ENCODE results near the gene SEPHS1. TPM values are rescaled to one million over a fixed set of nuclear protein-coding genes. Genes with fewer than 3 reads are reported as not detected.
"Not testable (repeated sequence)": the region's sequence is repeated elsewhere in the genome, so short reads cannot be mapped to it uniquely, and the experiment has no call there.

SEPHS1 gene
- total and polyA plus RNA-seq, 2 donors (not counting 1 experiment from before 2014, with no cell fraction given): 14.7 to 29.1 TPM

- H3K9me3 Mint-ChIP-seq (ENCODE audit: insufficient read depth): no peaks in the 10 kb centered on the region
- ATAC-seq (ENCODE audit: low read depth) (no peak), DNase-seq (no peak)
- no peak for TF ChIP-seq EZH2 (IDR thresholded peaks at IDR 0.05; ENCODE audit: borderline replicate concordance, insufficient read depth, low read depth, low read length, poor library complexity, severe bottlenecking)
- TF ChIP-seq CTCF (IDR thresholded peaks at IDR 0.05): no peak
- no CpG with 5 or more reads among the region's 4 CpGs for WGBS (ENCODE audit: insufficient coverage)
- Histone ChIP-seq H3K4me3 (ENCODE audit: control extremely low read depth in 1 of 5, extremely low read depth in 1 of 5, insufficient read depth in 1 of 5, low read depth in 2 of 5, low read length in 4 of 5) (no peak overlapping the region), H3K27me3 (replicated peaks in 1 of 4; ENCODE audit: control extremely low read depth in 1 of 4, control insufficient read depth in 3 of 4, insufficient read depth in 4 of 4, low read length in 3 of 4) (no peaks in the 10 kb centered on the region), H3K79me2 (ENCODE audit: control insufficient read depth, insufficient read depth, low read length) (no peaks in the 10 kb centered on the region), H4K20me1 (ENCODE audit: control insufficient read depth, insufficient read depth, low read length, poor library complexity, severe bottlenecking) (no peaks in the 10 kb centered on the region), H3K4me1 (ENCODE audit: control insufficient read depth in 2 of 2, insufficient read depth in 2 of 2, low read length in 2 of 2) (peaks cover 0 to 4% of the 10 kb centered on the region in 2 donors), H2AFZ (ENCODE audit: insufficient read depth, low read depth, low read length, poor library complexity, severe bottlenecking) (no peak overlapping the region), H3K27ac (ENCODE audit: low read length in 2 of 2) (no peak overlapping the region), H3K4me2 (replicated peaks; ENCODE audit: low read depth, low read length, poor library complexity, severe bottlenecking) (no peak overlapping the region), H3K36me3 (replicated peaks in 1 of 2; ENCODE audit: control extremely low read depth in 1 of 2, control insufficient read depth in 1 of 2, extremely low read depth in 1 of 2, insufficient read depth in 2 of 2, low read length in 1 of 2) (peaks cover 0 to 7% of the 10 kb centered on the region in 2 experiments), H3K9ac (ENCODE audit: low read length) (no peak overlapping the region), H3K9me3 (ENCODE audit: control extremely low read depth in 1 of 3, control insufficient read depth in 2 of 3, insufficient read depth in 1 of 3, low read length in 2 of 3) (no peaks in the 10 kb centered on the region)
- peaks cover 10% of the 10 kb centered on the region for H3K4me1 Mint-ChIP-seq
- no peak overlapping the region for H3K27ac Mint-ChIP-seq
- ChIA-PET CTCF (interaction anchor here (1.8 kb wide), 1 partner anchor 11 kb away, joined by 9 read pairs; no protein-coding TSS in a partner anchor), POLR2A (no interaction called here)
- intact Hi-C loops (cut with micrococcal nuclease): no loop called here
- no peak overlapping the region for H3K4me3 Mint-ChIP-seq
- no peaks in the 10 kb centered on the region for H3K27me3 Mint-ChIP-seq
These were observed 57.0 kb downstream of the SEPHS1 start for GRCh38 chr10:13291061-13291460.

DNA sequence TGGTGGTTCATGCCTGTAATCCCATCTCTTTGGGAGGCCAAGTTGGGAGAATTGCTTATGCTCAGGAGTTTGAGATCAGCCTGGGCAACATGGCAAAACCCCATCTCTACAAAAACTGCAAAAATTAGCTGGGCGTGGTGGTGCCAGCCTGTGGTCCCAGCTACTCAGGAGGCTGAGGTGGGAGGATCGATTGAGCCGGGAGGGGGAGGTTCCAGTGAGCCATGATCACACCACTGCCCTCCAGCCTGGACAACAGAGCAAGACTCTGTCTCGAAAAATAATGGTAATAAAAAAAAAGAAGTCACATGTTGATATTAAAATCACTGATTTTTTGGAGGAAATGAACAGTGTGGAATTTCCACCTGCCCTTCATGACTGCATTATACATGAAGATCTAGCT lies 64.0 kb downstream of the SEPHS1 start:
- H3K9me3 Mint-ChIP-seq (ENCODE audit: insufficient read depth): no peaks in the 10 kb centered on the region
- no peak overlapping the region for H3K4me3 Mint-ChIP-seq
- H2AFZ ChIP-seq (ENCODE audit: insufficient read depth, low read depth, low read length, poor library complexity, severe bottlenecking): no peak overlapping the region
- H3K9ac ChIP-seq (ENCODE audit: low read length): no peak overlapping the region
- H3K4me1 ChIP-seq (ENCODE audit: control insufficient read depth in 2 of 2, insufficient read depth in 2 of 2, low read length in 2 of 2): peaks cover 0 to 4% of the 10 kb centered on the region in 2 donors
- H3K27ac ChIP-seq (ENCODE audit: low read length in 2 of 2): no peak overlapping the region
- H3K4me1 Mint-ChIP-seq: peaks cover 10% of the 10 kb centered on the region
- H3K27me3 ChIP-seq (replicated peaks in 1 of 4; ENCODE audit: control extremely low read depth in 1 of 4, control insufficient read depth in 3 of 4, insufficient read depth in 4 of 4, low read length in 3 of 4): no peaks in the 10 kb centered on the region
- CTCF ChIA-PET: no interaction called here
- no peaks in the 10 kb centered on the region for H3K36me3 ChIP-seq (replicated peaks in 1 of 2; ENCODE audit: control extremely low read depth in 1 of 2, control insufficient read depth in 1 of 2, extremely low read depth in 1 of 2, insufficient read depth in 2 of 2, low read length in 1 of 2)
- no peak overlapping the region for H3K27ac Mint-ChIP-seq
- H3K27me3 Mint-ChIP-seq: no peaks in the 10 kb centered on the region
- no peaks in the 10 kb centered on the region for H3K79me2 ChIP-seq (ENCODE audit: control insufficient read depth, insufficient read depth, low read length)
- no peak overlapping the region for H3K4me3 ChIP-seq (ENCODE audit: control extremely low read depth in 1 of 5, extremely low read depth in 1 of 5, insufficient read depth in 1 of 5, low read depth in 2 of 5, low read length in 4 of 5)
- H3K9me3 ChIP-seq (ENCODE audit: control extremely low read depth in 1 of 3, control insufficient read depth in 2 of 3, insufficient read depth in 1 of 3, low read length in 2 of 3): no peaks in the 10 kb centered on the region
- no peak for TF ChIP-seq CTCF (IDR thresholded peaks at IDR 0.05)
- no peak for TF ChIP-seq EZH2 (IDR thresholded peaks at IDR 0.05; ENCODE audit: borderline replicate concordance, insufficient read depth, low read depth, low read length, poor library complexity, severe bottlenecking)
- H3K4me2 ChIP-seq (replicated peaks; ENCODE audit: low read depth, low read length, poor library complexity, severe bottlenecking): no peak overlapping the region
- no peak for DNase-seq
- POLR2A ChIA-PET: no interaction called here
- no peak for ATAC-seq (ENCODE audit: low read depth)
- intact Hi-C loops (cut with micrococcal nuclease): no loop called here
- H4K20me1 ChIP-seq (ENCODE audit: control insufficient read depth, insufficient read depth, low read length, poor library complexity, severe bottlenecking): no peaks in the 10 kb centered on the region
- 100% methylated on average over 2 of the region's 4 CpGs for WGBS (ENCODE audit: insufficient coverage)

DNA sequence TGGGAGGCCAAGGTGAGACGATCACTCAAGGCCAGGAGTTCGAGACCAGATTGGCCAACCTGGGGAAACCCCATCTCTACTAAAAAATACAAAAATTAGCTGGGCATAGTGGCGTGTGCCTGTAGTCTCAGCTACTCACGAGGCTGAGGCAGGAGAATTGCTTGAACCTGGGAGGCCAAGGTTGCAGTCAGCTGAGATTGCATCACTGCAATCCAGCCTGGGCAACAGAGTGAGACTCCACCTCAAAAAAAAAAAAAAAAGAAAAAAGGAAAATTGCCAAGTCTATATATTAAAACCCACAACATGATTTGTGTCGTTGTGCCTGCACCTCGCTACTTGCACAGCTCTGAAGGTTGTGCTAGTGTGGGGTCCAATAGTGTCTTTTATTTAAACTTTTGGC lies 65.7 kb downstream of the SEPHS1 start:
- H3K9me3 ChIP-seq (ENCODE audit: control extremely low read depth in 1 of 3, control insufficient read depth in 2 of 3, insufficient read depth in 1 of 3, low read length in 2 of 3); H3K4me1 Mint-ChIP-seq; H3K79me2 ChIP-seq (ENCODE audit: control insufficient read depth, insufficient read depth, low read length); H3K4me3 ChIP-seq (ENCODE audit: control extremely low read depth in 1 of 5, extremely low read depth in 1 of 5, insufficient read depth in 1 of 5, low read depth in 2 of 5, low read length in 4 of 5); H3K9ac ChIP-seq (ENCODE audit: low read length); H4K20me1 ChIP-seq (ENCODE audit: control insufficient read depth, insufficient read depth, low read length, poor library complexity, severe bottlenecking); H3K27ac Mint-ChIP-seq; H3K9me3 Mint-ChIP-seq (ENCODE audit: insufficient read depth); H3K4me1 ChIP-seq (ENCODE audit: control insufficient read depth in 2 of 2, insufficient read depth in 2 of 2, low read length in 2 of 2); POLR2A ChIA-PET; H3K4me3 Mint-ChIP-seq; H3K27me3 Mint-ChIP-seq; DNase-seq; ATAC-seq (ENCODE audit: low read depth); H3K27ac ChIP-seq (ENCODE audit: low read length in 2 of 2); intact Hi-C loops (cut with micrococcal nuclease); H3K36me3 ChIP-seq (replicated peaks in 1 of 2; ENCODE audit: control extremely low read depth in 1 of 2, control insufficient read depth in 1 of 2, extremely low read depth in 1 of 2, insufficient read depth in 2 of 2, low read length in 1 of 2); H3K4me2 ChIP-seq (replicated peaks; ENCODE audit: low read depth, low read length, poor library complexity, severe bottlenecking); H3K27me3 ChIP-seq (replicated peaks in 1 of 4; ENCODE audit: control extremely low read depth in 1 of 4, control insufficient read depth in 3 of 4, insufficient read depth in 4 of 4, low read length in 3 of 4); H2AFZ ChIP-seq (ENCODE audit: insufficient read depth, low read depth, low read length, poor library complexity, severe bottlenecking): not testable (repeated sequence)
- CTCF ChIA-PET: interaction anchor here (0.7 to 1.5 kb wide), 2 partner anchors 20 to 206 kb away, joined by 5 read pairs; no protein-coding TSS in a partner anchor
- 98% methylated on average over 4 of the region's 6 CpGs for WGBS (ENCODE audit: insufficient coverage)
